ENCODE measurements around the gene OSR1.

GRCh38 chr2:19327496-19327895 lies 30.9 kb downstream of the OSR1 start:
- no peak for TF ChIP-seq CTCF (IDR thresholded peaks at IDR 0.05)
- TF ChIP-seq POLR2A (IDR thresholded peaks at IDR 0.05): no peak

Data from right lobe of liver (tissue), 4 donors.